ENCODE results near the gene ONECUT2.

ONECUT2 gene

DNA sequence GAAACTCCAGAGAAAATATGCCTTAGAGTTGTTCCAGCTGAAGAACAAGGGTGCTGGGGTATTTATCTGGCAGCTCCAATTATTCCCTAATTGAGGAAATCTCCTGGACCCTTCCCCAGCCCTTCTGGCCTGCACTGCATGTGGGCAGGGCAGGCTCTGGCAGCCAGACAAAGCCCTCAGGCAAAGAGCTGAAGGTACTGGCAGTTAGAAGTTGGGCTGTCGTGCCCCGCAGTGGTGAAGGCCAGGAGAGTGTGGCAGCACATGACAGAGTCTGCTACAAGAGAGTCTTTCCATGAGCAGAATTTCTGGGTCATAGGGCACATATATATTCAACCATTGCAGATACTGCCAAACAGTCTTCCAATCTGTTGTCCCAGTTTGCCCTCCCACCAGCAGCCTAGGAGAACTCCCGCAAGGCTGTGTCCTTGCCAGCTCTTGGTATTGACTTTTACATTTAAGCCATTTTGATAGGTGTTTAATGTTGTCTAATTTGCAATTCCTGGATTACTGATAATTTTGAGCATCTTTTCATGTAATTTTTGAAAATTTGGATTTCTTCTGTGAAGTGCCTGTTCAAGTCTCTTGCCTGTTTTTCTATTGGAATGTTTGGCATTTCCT is 26.6 kb downstream of the ONECUT2 start:
- Histone ChIP-seq H3K4me1 (ENCODE audit: control insufficient read depth, low read depth, low read length) (no peaks in the 10 kb centered on the region), H4K8ac (ENCODE audit: low read depth, low read length) (no peak overlapping the region), H3K4me3 (ENCODE audit: low read length) (no peak overlapping the region), H3K23ac (ENCODE audit: low read length) (no peak overlapping the region), H3K56ac (ENCODE audit: low read length) (no peak overlapping the region), H3K4me2 (ENCODE audit: low read length) (no peak overlapping the region), H3K27me3 (ENCODE audit: insufficient read depth, low read length, poor library complexity) (no peaks in the 10 kb centered on the region), H3K79me2 (ENCODE audit: control insufficient read depth, insufficient read depth, low read length) (no peaks in the 10 kb centered on the region), H3K18ac (ENCODE audit: low read length) (no peak overlapping the region), H2BK15ac (replicated peaks; ENCODE audit: low read depth) (no peak overlapping the region), H3K36me3 (ENCODE audit: control insufficient read depth, insufficient read depth, low read length) (no peaks in the 10 kb centered on the region), H2AK5ac (ENCODE audit: low read length) (no peak overlapping the region), H3K27ac (ENCODE audit: low read depth, low read length) (no peak overlapping the region), H2BK120ac (ENCODE audit: low read depth, low read length) (no peak overlapping the region), H3K4ac (ENCODE audit: low read depth, low read length) (no peak overlapping the region), H4K5ac (ENCODE audit: low read length) (no peak overlapping the region), H3K79me1 (ENCODE audit: low read length) (no peaks in the 10 kb centered on the region), H2BK5ac (ENCODE audit: low read length) (no peak overlapping the region), H3K9ac (ENCODE audit: low read length) (no peak overlapping the region)
- no peak for DNase-seq
- WGBS (ENCODE audit: extremely low coverage, insufficient coverage, low lambda C conversion rate), result no CpG with 5 or more reads among the region's 3 CpGs

DNA sequence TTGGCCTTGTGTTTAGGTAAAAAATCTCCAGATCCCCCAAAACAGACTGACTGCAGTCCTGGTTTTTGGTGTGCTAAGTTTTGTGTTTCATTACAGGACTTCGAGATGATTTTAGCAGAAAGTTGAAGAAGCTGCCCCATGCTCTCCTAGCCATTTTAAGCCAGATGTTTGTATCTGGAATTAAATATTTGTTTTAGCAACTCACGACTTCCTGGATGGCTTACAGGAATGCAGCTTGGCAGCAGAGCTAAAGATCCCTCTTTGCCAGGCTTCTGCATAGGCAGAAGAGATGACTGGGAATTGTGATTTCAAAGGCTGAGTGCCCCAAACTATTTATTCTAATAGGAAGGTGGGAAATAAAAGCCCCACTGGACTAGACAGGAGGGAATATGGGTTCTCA is 31.1 kb downstream of the ONECUT2 start:
- Histone ChIP-seq H2AK5ac (ENCODE audit: low read length) (no peak overlapping the region), H3K79me2 (ENCODE audit: control insufficient read depth, insufficient read depth, low read length) (no peaks in the 10 kb centered on the region), H3K18ac (ENCODE audit: low read length) (no peak overlapping the region), H3K56ac (ENCODE audit: low read length) (no peak overlapping the region), H3K36me3 (ENCODE audit: control insufficient read depth, insufficient read depth, low read length) (no peaks in the 10 kb centered on the region), H2BK5ac (ENCODE audit: low read length) (no peak overlapping the region), H4K8ac (ENCODE audit: low read depth, low read length) (no peak overlapping the region), H3K79me1 (ENCODE audit: low read length) (no peaks in the 10 kb centered on the region), H3K23ac (ENCODE audit: low read length) (no peak overlapping the region), H3K9ac (ENCODE audit: low read length) (no peak overlapping the region), H2BK15ac (replicated peaks; ENCODE audit: low read depth) (no peak overlapping the region), H3K4me1 (ENCODE audit: control insufficient read depth, low read depth, low read length) (no peaks in the 10 kb centered on the region), H2BK120ac (ENCODE audit: low read depth, low read length) (no peak overlapping the region), H3K27me3 (ENCODE audit: insufficient read depth, low read length, poor library complexity) (no peaks in the 10 kb centered on the region), H4K5ac (ENCODE audit: low read length) (no peak overlapping the region), H3K27ac (ENCODE audit: low read depth, low read length) (no peak overlapping the region), H3K4me2 (ENCODE audit: low read length) (no peak overlapping the region), H3K4me3 (ENCODE audit: low read length) (no peak overlapping the region), H3K4ac (ENCODE audit: low read depth, low read length) (no peak overlapping the region)
- no CpG with 5 or more reads among the region's 2 CpGs for WGBS (ENCODE audit: extremely low coverage, insufficient coverage, low lambda C conversion rate)
- DNase-seq, result no peak

DNA sequence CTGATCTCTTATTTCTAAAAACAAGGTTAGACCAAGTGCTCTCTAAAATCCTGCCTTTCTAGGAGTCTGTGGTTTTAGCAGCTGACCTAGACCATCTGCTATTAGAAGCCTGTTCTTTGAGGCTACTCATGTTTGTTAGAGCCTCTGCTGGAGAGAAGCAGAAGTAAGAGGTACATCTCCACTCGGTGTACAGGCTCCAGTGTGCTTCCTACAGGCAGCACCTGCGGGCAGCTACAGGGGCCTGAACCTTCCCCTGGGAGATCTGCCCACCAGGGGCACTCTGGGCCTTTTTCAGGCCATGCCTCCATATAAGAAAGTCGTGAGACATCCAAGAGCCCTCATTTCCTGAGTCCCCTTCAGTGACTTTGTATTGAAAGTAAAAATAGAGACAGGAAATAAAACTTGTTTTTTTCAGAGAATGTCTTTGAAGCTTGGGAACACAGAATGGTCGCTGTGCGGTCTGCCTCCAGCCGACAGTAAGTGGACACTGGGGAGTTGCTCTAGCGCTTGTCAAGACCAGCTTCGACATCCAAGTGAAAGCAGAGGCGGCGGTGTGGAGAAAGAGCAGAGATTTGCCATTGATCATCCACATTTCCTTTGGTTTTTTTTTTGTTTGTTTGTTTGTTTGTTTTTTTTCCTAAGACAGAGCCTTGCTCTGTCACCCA is 31.7 kb downstream of the ONECUT2 start:
- H3K27me3 ChIP-seq (ENCODE audit: insufficient read depth, low read length, poor library complexity), result no peaks in the 10 kb centered on the region
- WGBS (ENCODE audit: extremely low coverage, insufficient coverage, low lambda C conversion rate), result no CpG with 5 or more reads among the region's 10 CpGs

DNA sequence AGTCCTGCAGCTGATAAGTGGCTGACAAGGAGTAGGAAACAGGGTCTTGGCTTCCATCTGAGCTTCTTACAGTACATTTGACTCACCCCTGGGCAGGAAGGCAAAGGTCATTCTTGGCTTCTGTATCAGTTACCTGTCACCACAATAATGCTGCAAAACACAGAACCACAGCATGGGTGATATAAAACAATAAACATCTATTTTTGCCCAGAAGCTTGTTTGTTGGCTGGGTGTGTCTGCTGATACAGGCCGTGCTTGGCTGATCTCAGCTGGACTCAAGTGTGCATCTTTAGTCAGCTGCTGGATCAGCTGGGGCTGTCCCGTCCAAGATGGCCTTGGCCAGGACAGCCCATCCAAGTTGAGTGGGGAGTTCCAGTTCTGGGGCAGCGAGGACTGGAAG is 34.7 kb downstream of the ONECUT2 start:
- no peak overlapping the region for H2BK5ac ChIP-seq (ENCODE audit: low read length)
- no peak overlapping the region for H3K4ac ChIP-seq (ENCODE audit: low read depth, low read length)
- H3K4me1 ChIP-seq (ENCODE audit: control insufficient read depth, low read depth, low read length), result no peaks in the 10 kb centered on the region
- no peak overlapping the region for H4K8ac ChIP-seq (ENCODE audit: low read depth, low read length)
- H3K9ac ChIP-seq (ENCODE audit: low read length), result no peak overlapping the region
- H3K79me2 ChIP-seq (ENCODE audit: control insufficient read depth, insufficient read depth, low read length), result no peaks in the 10 kb centered on the region
- no peak overlapping the region for H3K18ac ChIP-seq (ENCODE audit: low read length)
- no peak overlapping the region for H3K56ac ChIP-seq (ENCODE audit: low read length)
- no peak overlapping the region for H3K4me2 ChIP-seq (ENCODE audit: low read length)
- DNase-seq, result no peak
- H3K4me3 ChIP-seq (ENCODE audit: low read length), result no peak overlapping the region
- no peaks in the 10 kb centered on the region for H3K27me3 ChIP-seq (ENCODE audit: insufficient read depth, low read length, poor library complexity)
- H2AK5ac ChIP-seq (ENCODE audit: low read length), result no peak overlapping the region
- no peak overlapping the region for H2BK120ac ChIP-seq (ENCODE audit: low read depth, low read length)
- no peak overlapping the region for H3K27ac ChIP-seq (ENCODE audit: low read depth, low read length)
- H2BK15ac ChIP-seq (replicated peaks; ENCODE audit: low read depth), result no peak overlapping the region
- H3K23ac ChIP-seq (ENCODE audit: low read length), result no peak overlapping the region
- H4K5ac ChIP-seq (ENCODE audit: low read length), result no peak overlapping the region
- no peaks in the 10 kb centered on the region for H3K36me3 ChIP-seq (ENCODE audit: control insufficient read depth, insufficient read depth, low read length)
- H3K79me1 ChIP-seq (ENCODE audit: low read length), result no peaks in the 10 kb centered on the region
- WGBS (ENCODE audit: extremely low coverage, insufficient coverage, low lambda C conversion rate), result no CpG with 5 or more reads among the region's 3 CpGs

More for the DNA sequence above, 31.7 kb downstream of the ONECUT2 start:
- Histone ChIP-seq H3K4ac (ENCODE audit: low read depth, low read length) (no peak overlapping the region), H3K4me3 (ENCODE audit: low read length) (no peak overlapping the region), H4K5ac (ENCODE audit: low read length) (no peak overlapping the region), H4K8ac (ENCODE audit: low read depth, low read length) (no peak overlapping the region), H3K23ac (ENCODE audit: low read length) (no peak overlapping the region), H2AK5ac (ENCODE audit: low read length) (no peak overlapping the region), H3K4me2 (ENCODE audit: low read length) (no peak overlapping the region), H3K4me1 (ENCODE audit: control insufficient read depth, low read depth, low read length) (no peaks in the 10 kb centered on the region), H3K27ac (ENCODE audit: low read depth, low read length) (no peak overlapping the region), H3K36me3 (ENCODE audit: control insufficient read depth, insufficient read depth, low read length) (no peaks in the 10 kb centered on the region), H3K9ac (ENCODE audit: low read length) (no peak overlapping the region), H2BK5ac (ENCODE audit: low read length) (no peak overlapping the region), H3K79me1 (ENCODE audit: low read length) (no peaks in the 10 kb centered on the region), H3K79me2 (ENCODE audit: control insufficient read depth, insufficient read depth, low read length) (no peaks in the 10 kb centered on the region), H2BK15ac (replicated peaks; ENCODE audit: low read depth) (no peak overlapping the region), H3K18ac (ENCODE audit: low read length) (no peak overlapping the region), H2BK120ac (ENCODE audit: low read depth, low read length) (no peak overlapping the region), H3K56ac (ENCODE audit: low read length) (no peak overlapping the region)
- peak; percentile 18 for DNase-seq

DNA sequence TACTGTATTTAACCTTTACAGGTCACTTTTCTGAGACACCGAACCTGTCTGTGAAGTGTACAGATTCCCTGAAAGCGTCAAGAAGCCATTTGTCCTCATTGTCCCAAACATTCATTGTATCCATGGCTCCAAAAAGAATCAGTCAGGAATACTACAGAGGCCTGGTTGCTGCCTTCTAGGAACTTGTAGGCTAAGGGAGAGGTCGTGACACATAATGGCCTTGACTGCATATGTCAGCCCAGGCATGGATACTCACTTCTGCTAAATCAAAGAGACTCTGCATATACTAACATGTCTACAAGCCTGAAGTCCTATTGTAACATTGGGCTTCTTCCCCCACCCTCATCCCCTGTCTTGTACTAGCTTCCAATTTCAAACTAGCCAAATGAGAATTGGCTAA is 40.2 kb downstream of the ONECUT2 start:
- Histone ChIP-seq H3K56ac (ENCODE audit: low read length) (no peak overlapping the region), H3K79me1 (ENCODE audit: low read length) (no peaks in the 10 kb centered on the region), H2BK120ac (ENCODE audit: low read depth, low read length) (no peak overlapping the region), H3K23ac (ENCODE audit: low read length) (no peak overlapping the region), H2AK5ac (ENCODE audit: low read length) (no peak overlapping the region), H4K5ac (ENCODE audit: low read length) (no peak overlapping the region), H3K18ac (ENCODE audit: low read length) (no peak overlapping the region), H3K4ac (ENCODE audit: low read depth, low read length) (no peak overlapping the region), H3K4me3 (ENCODE audit: low read length) (no peak overlapping the region), H2BK5ac (ENCODE audit: low read length) (no peak overlapping the region), H3K9ac (ENCODE audit: low read length) (no peak overlapping the region), H3K27ac (ENCODE audit: low read depth, low read length) (no peak overlapping the region), H3K4me2 (ENCODE audit: low read length) (no peak overlapping the region), H3K36me3 (ENCODE audit: control insufficient read depth, insufficient read depth, low read length) (no peaks in the 10 kb centered on the region), H3K4me1 (ENCODE audit: control insufficient read depth, low read depth, low read length) (peaks cover 6% of the 10 kb centered on the region), H3K27me3 (ENCODE audit: insufficient read depth, low read length, poor library complexity) (no peaks in the 10 kb centered on the region), H2BK15ac (replicated peaks; ENCODE audit: low read depth) (no peak overlapping the region), H4K8ac (ENCODE audit: low read depth, low read length) (no peak overlapping the region), H3K79me2 (ENCODE audit: control insufficient read depth, insufficient read depth, low read length) (no peaks in the 10 kb centered on the region)
- no peak for DNase-seq
- WGBS (ENCODE audit: extremely low coverage, insufficient coverage, low lambda C conversion rate), result no CpG with 5 or more reads among the region's 3 CpGs

DNA sequence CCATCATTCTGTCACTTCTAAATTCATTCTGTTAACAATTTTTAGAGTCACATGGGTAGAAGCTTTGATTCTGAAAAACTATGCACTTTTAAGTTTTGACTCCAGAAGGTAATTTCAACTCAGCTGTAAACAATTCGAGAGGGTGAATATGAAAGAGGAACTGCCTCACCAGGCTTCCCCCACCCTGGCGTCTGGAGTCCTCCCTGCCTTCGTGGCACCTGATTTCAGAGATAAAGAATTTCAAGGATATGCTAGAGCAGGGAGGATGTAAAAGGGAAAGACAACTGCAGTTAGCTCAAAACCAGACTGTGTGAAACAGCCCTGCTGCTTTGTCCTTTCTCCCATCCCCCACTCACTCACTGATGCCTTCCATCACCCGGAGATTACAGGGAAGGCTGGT is 40.7 kb downstream of the ONECUT2 start:
- no peak overlapping the region for H3K18ac ChIP-seq (ENCODE audit: low read length)
- peak; percentile 4 for DNase-seq
- peaks cover 6% of the 10 kb centered on the region for H3K4me1 ChIP-seq (ENCODE audit: control insufficient read depth, low read depth, low read length)
- H2BK120ac ChIP-seq (ENCODE audit: low read depth, low read length), result no peak overlapping the region
- no peak overlapping the region for H3K27ac ChIP-seq (ENCODE audit: low read depth, low read length)
- H3K23ac ChIP-seq (ENCODE audit: low read length), result no peak overlapping the region
- H3K79me1 ChIP-seq (ENCODE audit: low read length), result no peaks in the 10 kb centered on the region
- H3K4me2 ChIP-seq (ENCODE audit: low read length), result no peak overlapping the region
- H2AK5ac ChIP-seq (ENCODE audit: low read length), result no peak overlapping the region
- no peak overlapping the region for H2BK5ac ChIP-seq (ENCODE audit: low read length)
- no peak overlapping the region for H3K4me3 ChIP-seq (ENCODE audit: low read length)
- no peak overlapping the region for H3K56ac ChIP-seq (ENCODE audit: low read length)
- H3K27me3 ChIP-seq (ENCODE audit: insufficient read depth, low read length, poor library complexity), result no peaks in the 10 kb centered on the region
- WGBS (ENCODE audit: extremely low coverage, insufficient coverage, low lambda C conversion rate), result no CpG with 5 or more reads among the region's 4 CpGs
- no peak overlapping the region for H3K9ac ChIP-seq (ENCODE audit: low read length)
- no peak overlapping the region for H3K4ac ChIP-seq (ENCODE audit: low read depth, low read length)
- no peaks in the 10 kb centered on the region for H3K36me3 ChIP-seq (ENCODE audit: control insufficient read depth, insufficient read depth, low read length)
- H4K5ac ChIP-seq (ENCODE audit: low read length), result no peak overlapping the region
- H2BK15ac ChIP-seq (replicated peaks; ENCODE audit: low read depth), result no peak overlapping the region
- no peaks in the 10 kb centered on the region for H3K79me2 ChIP-seq (ENCODE audit: control insufficient read depth, insufficient read depth, low read length)
- no peak overlapping the region for H4K8ac ChIP-seq (ENCODE audit: low read depth, low read length)

Data from mesendoderm (in vitro differentiated cells).